ENCODE measurements around the gene LATS2.

DNA sequence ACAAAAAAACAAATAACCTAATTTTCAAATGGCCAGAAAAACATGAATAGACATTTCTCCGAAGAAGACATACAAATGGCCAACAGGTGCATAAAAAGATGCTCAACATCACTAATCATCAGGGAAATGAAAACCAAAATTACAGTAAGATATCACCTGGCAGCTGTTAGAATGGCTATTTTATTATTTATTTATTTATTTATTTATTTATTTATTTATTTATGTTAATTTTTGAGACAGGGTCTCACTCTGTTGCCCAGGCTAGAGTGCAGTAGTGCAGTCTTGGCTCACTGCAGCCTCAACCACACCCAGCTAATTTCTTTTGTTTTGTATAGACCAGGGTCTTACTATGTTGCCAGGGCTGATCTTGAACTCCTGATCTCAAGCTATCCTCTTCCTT lies 27.1 kb upstream of the LATS2 start:
- TF ChIP-seq, protein P1, sequence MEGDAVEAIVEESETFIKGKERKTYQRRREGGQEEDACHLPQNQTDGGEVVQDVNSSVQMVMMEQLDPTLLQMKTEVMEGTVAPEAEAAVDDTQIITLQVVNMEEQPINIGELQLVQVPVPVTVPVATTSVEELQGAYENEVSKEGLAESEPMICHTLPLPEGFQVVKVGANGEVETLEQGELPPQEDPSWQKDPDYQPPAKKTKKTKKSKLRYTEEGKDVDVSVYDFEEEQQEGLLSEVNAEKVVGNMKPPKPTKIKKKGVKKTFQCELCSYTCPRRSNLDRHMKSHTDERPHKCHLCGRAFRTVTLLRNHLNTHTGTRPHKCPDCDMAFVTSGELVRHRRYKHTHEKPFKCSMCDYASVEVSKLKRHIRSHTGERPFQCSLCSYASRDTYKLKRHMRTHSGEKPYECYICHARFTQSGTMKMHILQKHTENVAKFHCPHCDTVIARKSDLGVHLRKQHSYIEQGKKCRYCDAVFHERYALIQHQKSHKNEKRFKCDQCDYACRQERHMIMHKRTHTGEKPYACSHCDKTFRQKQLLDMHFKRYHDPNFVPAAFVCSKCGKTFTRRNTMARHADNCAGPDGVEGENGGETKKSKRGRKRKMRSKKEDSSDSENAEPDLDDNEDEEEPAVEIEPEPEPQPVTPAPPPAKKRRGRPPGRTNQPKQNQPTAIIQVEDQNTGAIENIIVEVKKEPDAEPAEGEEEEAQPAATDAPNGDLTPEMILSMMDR (IDR thresholded peaks at IDR 0.05 in 8 of 11, conservative IDR thresholded peaks at IDR 0.05 in 3 of 11): no peak
- TF ChIP-seq POLR2A (IDR thresholded peaks at IDR 0.05): no peak
- TF ChIP-seq POLR2AphosphoS5 (IDR thresholded peaks at IDR 0.05): no peak
